HG02759 (cell line): Measurements from ENCODE around the gene TEX261.

ENCODE experiments used
- ATAC-seq: cut with Tn5 transposase; IDR thresholded peaks from one replicate; pipeline ENCODE4 v1.9.1; 2021; ENCODE audit warnings: mild to moderate bottlenecking, moderate library complexity; ENCODE audit not compliant: unreplicated experiment

TEX261 gene

DNA sequence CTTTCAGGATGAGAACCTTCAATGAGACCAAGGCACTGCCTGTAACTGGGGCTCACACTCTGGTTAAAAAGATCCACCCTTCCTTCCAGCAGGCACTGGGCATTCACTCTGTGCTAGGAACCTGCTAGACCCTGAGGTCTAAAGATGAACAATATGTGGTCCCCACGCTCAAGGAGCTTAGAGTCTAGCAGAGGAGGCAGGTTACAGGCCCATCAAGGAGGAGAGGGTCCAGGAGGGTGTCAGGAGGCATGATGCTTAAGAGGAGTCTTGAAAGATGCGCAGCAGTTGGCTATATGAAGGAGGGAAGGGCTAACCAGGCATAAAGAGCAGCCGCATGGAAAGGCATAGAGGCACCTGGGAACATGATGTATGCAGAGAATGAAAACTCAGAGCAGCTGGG lies 11.7 kb downstream of the TEX261 start:
- ATAC-seq: no peak

DNA sequence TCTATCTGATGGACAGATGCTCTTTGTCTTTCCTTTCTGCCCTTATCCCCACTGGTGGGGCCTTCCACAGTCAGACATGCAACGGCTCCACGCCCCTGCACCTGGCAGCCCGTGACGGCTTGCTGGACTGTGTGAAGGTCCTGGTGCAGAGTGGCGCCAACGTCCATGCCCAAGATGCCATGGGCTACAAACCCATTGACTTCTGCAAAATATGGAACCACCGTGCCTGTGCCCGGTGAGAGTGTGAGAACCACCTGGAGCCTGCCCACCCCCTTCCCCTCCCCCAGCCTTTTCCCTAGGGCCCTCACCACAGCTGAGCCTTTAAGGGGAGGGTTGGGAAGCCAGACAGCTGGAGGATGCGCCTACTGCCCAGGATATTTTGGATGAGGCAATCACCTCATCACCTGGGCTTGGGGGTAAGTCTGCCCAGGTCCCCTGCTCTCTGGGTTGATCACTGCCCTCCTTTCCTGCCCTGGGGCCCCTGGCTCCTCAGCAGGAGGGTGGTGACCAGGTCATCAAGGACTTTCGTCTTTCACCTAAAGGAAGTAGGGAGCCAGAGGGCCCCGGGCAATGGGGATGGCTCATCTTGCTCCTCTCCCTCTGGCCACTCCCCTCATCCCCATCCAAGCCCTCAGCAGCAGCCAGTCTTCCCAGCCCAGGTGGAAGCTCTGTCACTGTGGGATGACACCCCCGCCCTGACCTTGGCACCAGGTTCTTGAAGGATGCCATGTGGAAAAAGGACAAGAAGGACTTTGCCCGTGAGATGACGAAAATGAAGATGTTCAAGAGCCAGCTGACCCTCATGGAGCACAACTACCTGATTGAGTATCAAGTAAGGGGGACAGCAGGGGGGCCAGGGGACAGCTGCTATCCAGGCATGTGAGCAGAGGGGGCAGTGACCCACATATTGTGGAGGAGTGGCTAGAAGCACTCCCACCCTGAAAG lies 12.5 kb downstream of the TEX261 start:
- ATAC-seq: no peak

DNA sequence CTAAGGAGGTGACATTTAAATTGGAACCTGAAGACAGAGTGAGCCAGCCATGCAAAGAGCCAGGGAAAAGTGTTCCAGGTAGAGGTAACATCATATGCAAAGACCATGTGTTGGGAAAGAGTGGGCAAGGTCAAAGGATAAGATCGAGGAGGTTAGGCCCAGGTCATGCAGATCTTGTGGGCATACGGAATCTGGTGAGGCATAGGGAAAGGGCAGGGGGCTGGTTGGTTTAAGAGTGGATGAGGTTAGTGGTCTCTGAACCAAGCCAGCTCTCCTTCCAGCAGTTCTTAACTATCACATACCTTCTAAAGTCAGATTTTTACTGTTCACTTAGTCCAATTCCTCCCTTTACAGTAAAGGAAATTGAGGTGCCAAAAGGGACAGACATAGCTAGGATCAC lies 13.3 kb downstream of the TEX261 start:
- ATAC-seq: no peak

DNA sequence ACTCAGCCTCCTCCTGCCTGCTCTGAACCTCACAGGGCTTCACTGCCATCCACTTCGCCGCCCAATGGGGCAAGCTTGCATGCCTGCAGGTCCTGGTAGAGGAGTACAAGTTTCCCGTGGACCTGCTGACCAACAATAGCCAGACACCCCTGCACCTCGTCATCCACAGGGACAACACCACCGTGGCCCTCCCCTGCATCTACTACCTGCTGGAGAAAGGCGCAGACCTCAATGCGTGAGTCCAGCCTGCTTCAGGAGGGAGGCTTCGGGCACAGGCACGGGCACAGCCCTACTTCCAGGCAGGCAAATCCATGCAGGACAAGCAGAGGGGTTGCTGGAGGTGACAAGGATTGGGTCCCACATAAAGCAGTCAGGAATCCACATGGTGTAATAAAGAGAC lies 15.0 kb downstream of the TEX261 start:
- ATAC-seq: no peak

DNA sequence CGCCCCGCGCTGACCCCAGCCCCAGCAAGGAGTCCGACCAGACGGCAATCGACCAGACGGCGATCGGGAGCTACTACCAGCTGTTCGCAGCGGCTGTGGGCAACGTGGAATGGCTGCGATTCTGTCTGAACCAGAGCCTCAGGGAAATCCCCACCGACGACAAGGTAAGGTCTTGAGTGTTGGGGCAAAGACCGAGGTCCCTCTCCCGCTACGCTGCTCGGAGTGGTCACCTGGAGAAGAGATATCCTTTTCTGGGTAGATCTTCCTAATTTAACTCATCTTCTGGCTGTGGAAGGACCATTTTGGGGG lies 15.5 kb downstream of the TEX261 start:
- peak; percentile 1 for ATAC-seq

DNA sequence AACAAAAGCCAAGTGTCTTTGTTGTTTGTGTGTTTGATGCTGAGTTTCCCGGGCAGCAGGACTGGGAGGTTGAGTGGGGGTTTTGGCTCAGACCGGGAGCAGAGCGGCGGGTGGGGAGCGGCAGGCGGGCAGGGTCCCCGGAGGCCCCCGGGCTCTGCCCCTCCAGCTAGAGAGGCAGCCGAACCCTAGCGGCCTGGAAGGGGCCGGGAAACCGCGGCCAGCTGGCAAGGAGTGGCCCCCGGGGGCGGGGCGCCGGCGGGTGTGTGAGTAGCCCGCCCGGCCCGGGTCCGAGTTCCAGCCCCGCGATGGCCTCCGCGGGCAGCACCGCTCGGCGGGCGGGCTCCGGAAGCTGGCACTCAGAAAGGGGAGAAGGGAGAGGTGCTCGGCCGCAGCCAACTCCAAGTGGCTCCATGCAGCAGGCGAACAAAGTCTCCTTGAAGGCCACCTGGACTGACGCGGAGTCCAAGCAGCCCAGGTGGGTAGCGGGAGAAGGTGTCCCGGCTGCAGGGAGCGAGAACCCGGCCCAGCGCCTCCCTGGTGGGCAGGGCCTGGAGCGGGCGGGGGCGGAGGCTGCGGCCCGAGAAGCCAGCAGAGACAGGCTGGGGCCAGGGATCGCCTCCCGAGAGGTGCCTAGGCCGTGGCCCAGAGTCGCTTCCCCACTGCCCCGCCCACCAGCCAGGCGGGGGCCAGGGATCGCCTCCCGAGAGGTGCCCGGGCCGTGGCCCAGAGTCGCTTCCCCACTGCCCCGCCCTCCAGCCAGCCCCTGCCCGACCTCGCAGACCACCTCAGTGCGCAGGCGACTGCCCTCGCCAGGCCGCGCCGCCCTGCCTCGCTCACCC lies 16.1 kb downstream of the TEX261 start, which contains the start of gene ANKRD53:
Gene ANKRD53, plus strand, starts transcription at position 290 of the 839 bp plus-strand sequence. Its CDS starts 16 bp downstream, at position 306.
- peak; percentile 38 for ATAC-seq

DNA sequence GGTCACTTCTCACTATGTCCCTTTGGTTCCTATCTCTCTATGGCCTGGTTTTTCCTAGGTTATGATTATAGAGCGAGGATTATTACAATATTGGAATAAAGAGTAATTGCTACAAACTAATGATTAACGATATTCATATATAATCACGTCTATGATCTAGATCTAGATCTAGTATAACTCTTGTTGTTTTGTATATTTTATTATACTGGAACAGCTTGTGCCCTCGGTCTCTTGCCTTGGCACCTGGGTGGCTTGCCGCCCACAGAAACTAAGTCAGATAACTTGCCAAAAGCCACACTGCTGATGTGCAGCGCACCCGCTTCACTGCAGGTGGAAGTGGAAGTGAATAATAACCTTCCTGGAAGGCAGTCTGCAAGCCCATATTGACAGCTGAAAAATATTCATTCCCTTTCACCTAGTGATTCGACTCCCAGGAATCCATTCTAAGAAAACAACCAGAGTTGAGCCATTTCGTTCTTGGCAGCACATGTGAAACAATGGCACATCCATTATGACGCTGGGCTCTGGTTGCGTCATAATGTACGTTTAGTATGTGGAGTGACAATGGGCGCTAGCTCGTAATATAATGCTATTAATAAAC lies 17.0 kb downstream of the TEX261 start:
- ATAC-seq: no peak

DNA sequence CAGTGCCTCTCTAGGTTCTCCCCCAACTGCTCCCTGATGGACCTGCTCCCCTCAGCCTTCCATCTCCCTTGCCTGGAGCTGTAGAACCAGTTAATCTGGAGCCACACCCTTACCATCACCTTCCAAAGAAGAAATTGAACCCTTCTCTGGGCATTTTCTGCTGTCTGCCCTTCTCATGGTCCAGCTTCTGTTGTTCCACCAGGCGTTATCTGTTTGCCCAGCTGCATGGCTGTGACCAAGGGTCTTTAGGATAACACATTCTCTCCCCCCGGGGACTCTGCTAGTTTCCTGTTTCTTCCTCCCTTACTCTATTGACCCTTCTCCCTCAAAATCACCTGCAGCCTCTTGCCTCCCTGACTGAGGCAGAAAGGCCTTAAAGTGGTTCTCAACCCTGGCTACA lies 19.4 kb downstream of the TEX261 start:
- no peak for ATAC-seq

DNA sequence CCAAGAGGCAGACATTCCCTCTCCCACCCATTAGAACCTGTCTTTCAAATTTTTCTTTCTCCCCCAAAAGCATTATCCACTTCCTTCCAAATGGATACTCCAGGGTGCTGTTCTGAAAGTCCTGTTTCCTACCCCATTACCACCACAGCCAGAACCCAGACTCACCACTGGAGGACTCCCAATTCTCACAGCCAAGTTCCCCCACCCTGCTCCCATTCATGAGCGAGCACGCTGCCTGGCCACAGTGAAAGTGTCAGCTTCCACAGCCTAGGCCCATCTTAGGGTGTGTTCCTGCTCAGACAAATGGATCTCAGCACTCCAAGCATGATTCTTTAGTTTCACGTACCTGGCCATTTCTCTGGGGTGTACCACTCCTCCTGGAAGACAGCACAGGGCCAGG lies 20.1 kb downstream of the TEX261 start:
- no peak for ATAC-seq

DNA sequence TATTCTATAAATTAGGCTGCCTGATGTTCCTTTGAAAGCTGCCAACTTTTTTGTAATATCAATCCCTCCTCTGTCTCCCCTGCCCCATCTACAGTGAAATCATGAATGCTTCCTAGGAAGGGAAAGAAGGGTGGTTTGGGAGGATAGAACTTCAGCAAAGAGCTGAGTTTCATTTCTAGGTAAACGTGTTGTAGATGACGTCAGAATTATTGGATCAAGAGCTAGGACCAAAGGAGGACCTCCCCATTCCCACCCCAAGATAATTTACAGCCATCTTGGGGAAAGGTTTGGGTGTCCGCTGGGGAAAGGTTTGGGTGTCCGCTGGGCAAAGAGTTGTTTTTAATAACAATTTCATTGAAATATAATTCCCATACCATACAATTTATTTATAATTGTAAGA lies 27.5 kb downstream of the TEX261 start:
- no peak for ATAC-seq

DNA sequence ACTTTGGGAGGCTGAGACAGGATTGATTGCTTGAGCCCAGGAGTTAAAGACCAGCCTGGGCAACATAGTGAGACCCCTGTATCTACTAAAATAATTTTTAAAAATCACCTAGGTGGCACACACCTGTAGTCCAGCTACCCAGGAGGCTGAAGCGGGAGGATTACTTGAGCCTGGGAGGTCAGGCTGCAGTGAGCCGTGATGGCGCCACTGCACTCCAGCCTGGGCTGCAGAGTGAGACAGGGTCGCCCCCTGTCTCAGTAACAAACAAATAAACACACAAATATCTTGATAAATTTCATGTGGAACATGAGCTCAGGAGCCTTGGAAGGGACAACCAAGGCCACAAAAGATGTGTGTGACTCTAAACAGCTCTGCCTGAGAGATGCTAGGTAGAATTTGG lies 28.0 kb downstream of the TEX261 start:
- no peak for ATAC-seq

DNA sequence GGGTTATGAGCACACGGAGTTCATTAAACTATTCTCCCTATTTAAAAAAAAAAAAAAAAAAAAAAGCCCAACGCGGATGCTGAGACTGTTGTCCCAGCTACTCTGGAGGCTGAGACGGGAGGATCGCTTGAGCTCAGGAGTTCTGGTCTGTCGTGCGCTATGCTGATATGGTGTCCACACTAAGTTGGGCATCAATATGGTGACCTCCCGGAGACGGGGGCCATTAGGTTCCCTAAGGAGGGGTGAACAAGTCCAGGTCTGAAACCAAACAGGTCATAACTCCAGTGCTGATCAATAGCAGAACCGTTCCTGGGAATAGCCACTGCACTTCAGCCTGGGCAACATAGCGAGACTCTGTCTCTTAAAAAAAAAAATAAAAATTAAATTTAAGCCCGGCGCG lies 29.2 kb downstream of the TEX261 start:
- no peak for ATAC-seq

DNA sequence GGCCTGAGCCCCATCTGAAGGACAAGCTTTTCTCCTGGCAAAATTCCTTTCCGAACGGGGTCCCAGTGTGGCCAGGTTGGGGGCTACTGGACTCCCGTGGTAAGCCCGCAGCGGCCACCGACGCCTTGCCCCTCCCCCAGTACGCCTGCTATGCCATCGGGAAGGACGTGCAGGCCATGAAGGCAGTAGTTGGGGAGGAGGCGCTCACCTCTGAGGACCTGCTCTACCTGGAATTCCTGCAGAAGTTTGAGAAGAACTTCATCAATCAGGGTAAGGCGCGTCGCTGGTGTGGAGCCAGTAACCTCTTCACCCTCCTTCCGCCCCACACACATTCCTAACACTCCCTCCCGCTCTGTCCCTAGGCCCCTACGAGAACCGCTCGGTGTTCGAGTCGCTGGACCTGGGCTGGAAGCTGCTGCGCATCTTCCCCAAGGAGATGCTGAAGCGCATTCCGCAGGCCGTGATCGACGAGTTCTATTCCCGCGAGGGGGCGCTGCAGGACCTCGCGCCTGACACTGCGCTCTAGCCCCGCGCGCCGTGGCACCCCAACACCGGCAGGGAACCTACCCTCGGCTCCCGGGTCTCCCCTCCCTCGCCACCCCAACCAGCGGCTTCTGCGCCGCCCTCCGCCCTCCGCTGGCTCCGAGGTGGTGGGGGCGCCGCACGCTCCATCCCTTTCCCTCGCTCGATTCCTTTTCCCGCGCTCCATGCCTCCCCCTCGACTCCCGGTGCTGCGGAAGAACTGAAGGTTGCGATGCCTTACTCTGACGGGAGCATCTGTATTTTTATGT lies 29.9 kb downstream of the TEX261 start:
- peak; percentile 88 for ATAC-seq

DNA sequence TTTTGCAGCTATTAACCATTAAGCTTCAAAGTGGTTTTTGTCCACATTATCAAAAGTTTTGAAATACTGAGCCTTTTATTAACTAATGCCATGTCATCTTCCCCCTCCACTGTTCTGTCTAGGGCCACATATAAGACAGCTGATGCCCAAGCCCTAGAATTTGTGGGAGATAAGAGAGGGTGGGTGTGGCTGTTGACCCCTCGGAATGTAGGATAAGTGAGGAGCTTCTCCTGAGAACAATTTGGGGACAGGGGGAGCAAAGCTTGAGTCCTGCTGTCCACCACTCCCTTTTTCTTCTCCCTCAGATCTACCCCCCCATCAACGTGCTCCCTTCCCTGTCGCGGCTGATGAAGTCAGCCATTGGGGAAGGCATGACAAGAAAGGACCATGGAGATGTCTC lies 30.5 kb downstream of the TEX261 start:
- no peak for ATAC-seq

DNA sequence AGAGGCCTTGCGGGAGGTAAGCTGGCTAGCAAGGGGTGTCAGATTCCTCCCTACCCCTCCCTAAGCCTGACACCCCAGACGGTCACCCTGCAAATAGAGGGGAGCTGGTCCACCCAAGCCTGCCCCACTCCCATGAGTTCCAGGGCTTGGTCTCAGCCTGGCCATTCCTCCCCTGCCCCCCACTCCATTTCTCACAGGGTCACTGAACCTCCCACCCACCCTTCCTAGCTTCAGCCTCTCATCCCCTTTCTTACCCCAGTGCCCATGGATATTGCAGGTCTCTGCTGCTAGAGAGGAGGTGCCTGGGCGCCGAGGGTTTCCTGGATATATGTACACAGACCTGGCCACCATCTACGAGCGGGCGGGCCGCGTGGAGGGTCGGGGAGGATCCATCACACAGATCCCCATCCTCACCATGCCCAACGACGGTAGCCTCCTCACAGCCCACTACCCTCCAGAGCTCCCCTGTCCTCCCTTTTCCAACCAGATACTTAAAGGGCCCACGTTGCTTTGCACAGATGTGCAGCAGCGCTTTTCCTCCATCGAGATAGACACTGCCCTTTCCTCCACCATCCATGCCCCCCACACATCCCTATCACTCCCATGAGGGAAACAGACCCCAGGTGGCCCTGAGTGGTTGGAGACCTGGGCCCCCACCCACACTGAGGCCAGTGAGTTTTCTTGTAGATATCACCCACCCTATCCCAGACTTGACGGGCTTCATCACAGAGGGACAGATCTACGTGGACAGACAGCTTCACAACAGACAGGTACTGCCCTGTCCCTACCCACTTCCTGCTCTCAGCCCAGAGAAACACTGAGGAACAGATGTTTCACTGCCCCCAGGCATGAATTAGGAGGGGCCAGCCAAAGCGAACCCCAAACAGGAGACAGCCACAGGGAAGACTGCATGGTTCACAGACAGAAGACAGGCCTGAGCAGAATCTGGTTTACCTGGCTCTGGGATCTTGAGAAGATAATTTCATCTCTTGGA lies 31.5 kb downstream of the TEX261 start:
- no peak for ATAC-seq

DNA sequence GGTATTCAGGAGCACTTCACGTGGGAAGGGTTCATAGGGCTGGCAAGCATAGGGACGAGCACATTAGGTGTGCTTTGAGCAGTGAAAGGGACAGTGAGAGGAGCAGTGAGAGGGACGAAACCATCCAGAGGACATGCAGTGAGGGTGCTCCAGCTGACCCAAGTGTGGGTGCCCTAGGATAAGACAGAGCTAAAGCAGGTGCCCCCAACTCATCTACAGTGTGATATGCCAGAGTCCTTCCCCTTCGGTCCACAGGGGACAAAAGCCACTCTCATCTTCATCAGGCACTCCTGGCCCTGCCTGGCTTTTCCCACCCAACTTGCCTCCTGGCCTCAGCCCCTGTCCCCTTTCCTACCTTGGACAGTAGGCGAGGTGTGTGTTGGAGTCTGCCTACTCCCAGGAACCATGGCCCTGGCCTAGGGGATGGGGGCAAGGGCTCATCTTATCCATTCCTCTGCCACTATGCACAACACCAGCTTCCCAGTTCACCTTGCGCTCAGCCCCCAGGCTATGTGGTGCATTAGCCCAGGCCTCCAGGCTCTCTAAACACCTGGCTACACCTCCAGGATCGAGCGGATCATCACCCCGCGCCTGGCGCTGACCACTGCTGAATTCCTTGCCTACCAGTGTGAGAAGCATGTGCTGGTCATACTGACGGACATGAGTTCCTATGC lies 32.3 kb downstream of the TEX261 start:
- no peak for ATAC-seq

DNA sequence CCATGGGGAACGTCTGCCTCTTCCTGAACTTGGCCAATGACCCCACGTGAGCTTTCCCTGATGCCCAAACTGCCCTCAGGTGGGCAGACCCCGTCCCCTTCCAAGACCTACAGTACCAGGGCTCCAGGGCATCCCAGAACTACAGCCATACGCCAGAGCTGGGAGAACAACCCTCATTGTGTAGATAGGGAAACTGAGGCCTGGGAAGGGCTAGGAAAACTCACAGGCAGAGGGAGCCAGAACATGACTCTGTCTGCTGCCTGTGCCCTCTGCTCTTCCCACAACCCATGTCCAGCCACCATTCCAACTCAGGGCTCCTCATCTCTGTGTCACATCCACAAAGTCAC lies 33.1 kb downstream of the TEX261 start:
- ATAC-seq: no peak

DNA sequence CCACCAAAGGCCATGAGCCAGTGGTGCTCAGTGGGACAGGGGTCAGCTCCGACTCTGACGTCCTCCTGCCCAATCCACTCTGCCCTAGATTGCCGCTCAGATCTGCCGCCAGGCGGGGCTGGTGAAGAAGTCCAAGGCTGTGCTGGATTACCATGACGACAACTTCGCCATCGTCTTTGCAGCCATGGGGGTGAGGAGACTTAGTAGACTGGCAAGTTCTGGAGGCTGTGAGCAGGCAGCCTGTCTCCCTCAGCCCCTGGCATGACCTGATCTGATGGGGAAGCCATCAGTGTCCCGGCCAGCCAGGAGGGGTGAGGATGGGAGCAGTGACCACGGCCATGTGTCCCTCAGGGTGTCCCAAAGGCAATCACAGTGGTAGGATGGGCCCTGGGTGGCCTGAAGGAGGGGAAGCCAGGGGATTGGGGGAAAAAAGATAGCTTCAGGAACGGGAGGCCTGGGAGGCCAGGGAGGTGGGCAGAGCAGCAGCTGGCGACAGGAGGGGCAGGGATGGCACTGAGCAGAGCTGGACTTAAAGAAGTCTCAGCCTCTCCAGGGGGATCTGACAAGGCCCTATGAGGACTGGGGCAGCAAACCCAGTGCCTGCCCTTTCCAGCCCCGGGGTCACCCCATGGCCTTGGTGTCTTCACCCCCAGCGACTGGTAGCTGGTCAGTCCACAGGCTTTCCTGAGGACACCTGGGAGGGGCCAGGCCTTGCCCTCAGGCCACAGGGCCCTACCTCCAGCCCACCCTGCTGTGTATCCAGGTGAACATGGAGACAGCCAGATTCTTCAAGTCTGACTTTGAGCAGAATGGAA lies 33.6 kb downstream of the TEX261 start:
- no peak for ATAC-seq
